ENCODE results near the gene NRG2. TPM values are rescaled to one million over a fixed set of nuclear protein-coding genes. Genes with fewer than 3 reads are reported as not detected.
A peak's percentile ranks its signal among the peaks of the same experiment; 100 is the strongest.

The NRG2 gene
- total and polyA plus RNA-seq, 2 experiments from 2014 or later: 13.5 to 20.7 TPM

DNA sequence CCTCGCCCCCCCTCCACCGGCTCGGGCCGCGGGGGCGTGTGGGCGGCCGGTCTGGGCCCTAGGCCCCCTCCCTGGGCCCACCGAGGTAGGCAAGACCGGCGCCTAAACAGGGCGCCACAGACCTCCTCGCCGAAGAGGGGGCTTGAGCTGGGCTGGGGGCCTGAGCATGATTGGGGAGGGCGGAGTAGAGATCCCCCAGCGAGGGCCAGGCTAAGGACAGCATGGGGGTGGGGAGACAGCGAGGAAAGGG is 138.6 kb downstream of the NRG2 start:
- TF ChIP-seq, protein P1, sequence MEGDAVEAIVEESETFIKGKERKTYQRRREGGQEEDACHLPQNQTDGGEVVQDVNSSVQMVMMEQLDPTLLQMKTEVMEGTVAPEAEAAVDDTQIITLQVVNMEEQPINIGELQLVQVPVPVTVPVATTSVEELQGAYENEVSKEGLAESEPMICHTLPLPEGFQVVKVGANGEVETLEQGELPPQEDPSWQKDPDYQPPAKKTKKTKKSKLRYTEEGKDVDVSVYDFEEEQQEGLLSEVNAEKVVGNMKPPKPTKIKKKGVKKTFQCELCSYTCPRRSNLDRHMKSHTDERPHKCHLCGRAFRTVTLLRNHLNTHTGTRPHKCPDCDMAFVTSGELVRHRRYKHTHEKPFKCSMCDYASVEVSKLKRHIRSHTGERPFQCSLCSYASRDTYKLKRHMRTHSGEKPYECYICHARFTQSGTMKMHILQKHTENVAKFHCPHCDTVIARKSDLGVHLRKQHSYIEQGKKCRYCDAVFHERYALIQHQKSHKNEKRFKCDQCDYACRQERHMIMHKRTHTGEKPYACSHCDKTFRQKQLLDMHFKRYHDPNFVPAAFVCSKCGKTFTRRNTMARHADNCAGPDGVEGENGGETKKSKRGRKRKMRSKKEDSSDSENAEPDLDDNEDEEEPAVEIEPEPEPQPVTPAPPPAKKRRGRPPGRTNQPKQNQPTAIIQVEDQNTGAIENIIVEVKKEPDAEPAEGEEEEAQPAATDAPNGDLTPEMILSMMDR (IDR thresholded peaks at IDR 0.05; ENCODE audit: low read depth, low read length): no peak
- H3K36me3 ChIP-seq: no peaks in the 10 kb centered on the region
- no peak overlapping the region for H3K27ac ChIP-seq
- DNase-seq (ENCODE audit: low read depth in 1 of 2, low spot score in 1 of 2): no peak
- H3K27me3 ChIP-seq: peaks cover 21% of the 10 kb centered on the region
- H3K9me3 ChIP-seq (ENCODE audit: low read depth): no peaks in the 10 kb centered on the region
- H3K4me3 ChIP-seq: peak overlapping the region; percentile 38
- H3K4me1 ChIP-seq (ENCODE audit: low read depth): peaks cover 11% of the 10 kb centered on the region

DNA sequence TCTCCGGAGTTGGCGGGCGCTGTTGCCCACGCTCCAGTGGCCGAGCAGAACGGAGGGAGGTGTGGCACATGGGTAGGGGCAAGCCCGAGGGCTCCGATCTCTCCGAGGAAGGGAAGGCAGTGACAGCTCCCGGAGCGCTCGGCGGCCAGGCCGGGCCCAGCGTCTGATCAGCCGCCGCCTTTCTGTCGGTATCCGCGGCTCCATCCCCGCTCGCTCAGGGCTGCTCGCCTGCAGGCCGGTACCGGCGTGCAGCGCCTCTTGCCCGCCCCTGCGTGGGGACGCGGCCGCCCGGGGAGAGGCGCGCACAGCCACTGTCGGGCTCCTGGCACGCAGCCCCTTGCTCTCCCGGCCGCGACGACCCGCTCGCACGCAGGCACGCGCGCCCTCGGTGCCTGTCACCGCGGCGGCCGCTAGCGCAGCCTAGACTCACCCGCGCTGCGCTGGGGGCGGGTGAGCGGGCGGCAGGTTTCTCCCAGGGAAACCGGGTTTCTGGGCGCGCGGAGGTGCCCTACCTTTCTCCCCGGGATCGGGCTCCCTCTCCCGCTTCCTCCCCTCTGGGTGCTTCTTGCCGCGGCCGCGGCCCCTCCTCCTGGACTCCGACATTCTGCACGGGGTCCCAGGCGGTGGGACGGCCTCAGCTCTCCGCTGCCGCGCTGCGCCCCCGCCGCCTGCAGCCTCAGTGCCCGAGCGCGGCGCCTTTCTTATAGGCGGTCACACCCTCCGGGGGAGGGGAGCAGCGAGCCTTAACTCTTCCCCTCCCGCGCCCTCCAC is 139.1 kb downstream of the NRG2 start:
- peaks cover 21% of the 10 kb centered on the region for H3K27me3 ChIP-seq
- no peaks in the 10 kb centered on the region for H3K9me3 ChIP-seq (ENCODE audit: low read depth)
- TF ChIP-seq, protein P1 (IDR thresholded peaks at IDR 0.05; ENCODE audit: low read depth, low read length): no peak
- H3K36me3 ChIP-seq: no peaks in the 10 kb centered on the region
- peaks cover 11% of the 10 kb centered on the region for H3K4me1 ChIP-seq (ENCODE audit: low read depth)
- peak overlapping the region; percentile 38 for H3K4me3 ChIP-seq
- H3K27ac ChIP-seq: no peak overlapping the region
- DNase-seq (ENCODE audit: low read depth in 1 of 2, low spot score in 1 of 2): peak; percentile 12 to 85

DNA sequence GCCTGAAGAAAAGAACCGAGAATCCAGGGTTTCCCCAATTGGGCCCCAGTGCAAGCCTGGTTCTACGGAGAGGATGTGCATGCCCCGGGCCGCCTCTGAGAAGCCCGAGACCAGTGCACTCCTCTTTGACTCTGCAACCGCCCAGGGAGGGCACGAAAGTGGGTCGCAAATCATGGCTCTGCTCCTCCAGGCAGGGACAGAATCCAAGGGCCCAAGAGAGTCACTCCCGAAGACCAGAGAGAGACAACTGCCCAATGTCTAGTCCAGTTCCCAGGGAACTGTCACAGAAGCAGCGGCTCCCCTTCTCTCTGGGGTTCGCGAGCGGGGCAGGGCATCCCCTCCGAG is 139.7 kb downstream of the NRG2 start:
- H3K36me3 ChIP-seq: no peaks in the 10 kb centered on the region
- TF ChIP-seq, protein P1 (IDR thresholded peaks at IDR 0.05; ENCODE audit: low read depth, low read length): no peak
- H3K27ac ChIP-seq: no peak overlapping the region
- peaks cover 21% of the 10 kb centered on the region for H3K27me3 ChIP-seq
- peak overlapping the region; percentile 38 for H3K4me3 ChIP-seq
- peaks cover 11% of the 10 kb centered on the region for H3K4me1 ChIP-seq (ENCODE audit: low read depth)
- H3K9me3 ChIP-seq (ENCODE audit: low read depth): no peaks in the 10 kb centered on the region
- DNase-seq (ENCODE audit: low read depth in 1 of 2, low spot score in 1 of 2): no peak

DNA sequence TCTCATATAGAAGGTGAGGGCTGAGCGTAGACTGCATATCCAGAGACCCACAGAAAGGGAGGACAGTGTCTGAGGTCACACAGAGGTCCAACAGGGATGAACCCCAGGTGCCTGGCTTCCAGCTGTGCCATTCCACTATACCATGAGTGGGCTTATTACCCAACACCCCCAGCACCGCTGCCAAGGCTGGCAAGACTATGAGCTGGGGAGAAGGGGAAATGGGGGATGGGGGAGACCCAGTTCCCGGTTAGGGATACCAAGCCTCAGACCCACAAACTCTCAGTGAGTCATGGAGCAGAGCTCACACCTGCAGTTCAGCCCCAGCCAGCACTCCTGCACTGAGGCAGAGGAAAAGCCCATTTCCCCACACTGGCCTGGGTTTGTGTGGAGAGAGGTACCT is 141.1 kb downstream of the NRG2 start:
- H3K4me3 ChIP-seq: no peak overlapping the region
- TF ChIP-seq, protein P1 (IDR thresholded peaks at IDR 0.05; ENCODE audit: low read depth, low read length): no peak
- H3K4me1 ChIP-seq (ENCODE audit: low read depth): peaks cover 11% of the 10 kb centered on the region
- no peaks in the 10 kb centered on the region for H3K9me3 ChIP-seq (ENCODE audit: low read depth)
- peaks cover 21% of the 10 kb centered on the region for H3K27me3 ChIP-seq
- no peak for DNase-seq (ENCODE audit: low read depth in 1 of 2, low spot score in 1 of 2)
- no peaks in the 10 kb centered on the region for H3K36me3 ChIP-seq
- H3K27ac ChIP-seq: no peak overlapping the region

DNA sequence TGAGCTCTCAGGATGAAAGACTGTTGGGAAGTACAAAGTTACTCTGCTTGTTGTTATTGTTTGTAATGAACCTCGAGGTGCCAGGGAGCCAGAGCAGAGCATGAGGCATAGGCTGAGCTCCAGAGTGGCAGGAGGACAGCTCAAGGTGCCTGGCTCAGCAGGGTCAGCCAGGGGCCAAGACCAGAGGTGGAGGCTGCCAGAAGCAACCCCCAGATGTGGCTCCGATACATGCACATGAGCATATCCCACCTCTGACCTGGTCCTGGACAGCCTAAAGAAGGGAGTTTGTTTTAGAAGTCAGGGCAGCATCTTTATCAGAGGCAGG is 141.9 kb downstream of the NRG2 start:
- no peak for DNase-seq (ENCODE audit: low read depth in 1 of 2, low spot score in 1 of 2)
- Histone ChIP-seq H3K4me3 (no peak overlapping the region), H3K9me3 (ENCODE audit: low read depth) (no peaks in the 10 kb centered on the region), H3K36me3 (no peaks in the 10 kb centered on the region), H3K27ac (no peak overlapping the region), H3K4me1 (ENCODE audit: low read depth) (peaks cover 11% of the 10 kb centered on the region), H3K27me3 (peaks cover 21% of the 10 kb centered on the region)
- TF ChIP-seq, protein P1 (IDR thresholded peaks at IDR 0.05; ENCODE audit: low read depth, low read length): no peak

Measured in cardiac muscle cell (in vitro differentiated cells and primary cell).